Keratinocyte (primary cell): ENCODE measurements around the gene ASTN2.

Source experiments
- EZH2 ChIP-seq: IDR thresholded peaks from one replicate; pipeline ENCODE4 v1.6.1; 2012; ENCODE audit warnings: inconsistent platforms, mild to moderate bottlenecking, low read length, moderate library complexity
- TF ChIP-seq, protein P1 (sequence below), 3 experiments: IDR thresholded peaks in 1 of 3; conservative IDR thresholded peaks in 1 of 3; optimal IDR thresholded peaks in 1 of 3; 2 replicates in 2 of 3; 3 replicates in 1 of 3; pipeline versions ENCODE3 to v1.5.1; 2011; ENCODE audit warnings: low read length in 3 of 3, mild to moderate bottlenecking in 3 of 3, moderate library complexity in 2 of 3, control low read depth in 1 of 3, inconsistent platforms in 1 of 3; ENCODE audit not compliant: insufficient read depth in 2 of 3; ENCODE audit errors: extremely low read depth in 1 of 3

DNA sequence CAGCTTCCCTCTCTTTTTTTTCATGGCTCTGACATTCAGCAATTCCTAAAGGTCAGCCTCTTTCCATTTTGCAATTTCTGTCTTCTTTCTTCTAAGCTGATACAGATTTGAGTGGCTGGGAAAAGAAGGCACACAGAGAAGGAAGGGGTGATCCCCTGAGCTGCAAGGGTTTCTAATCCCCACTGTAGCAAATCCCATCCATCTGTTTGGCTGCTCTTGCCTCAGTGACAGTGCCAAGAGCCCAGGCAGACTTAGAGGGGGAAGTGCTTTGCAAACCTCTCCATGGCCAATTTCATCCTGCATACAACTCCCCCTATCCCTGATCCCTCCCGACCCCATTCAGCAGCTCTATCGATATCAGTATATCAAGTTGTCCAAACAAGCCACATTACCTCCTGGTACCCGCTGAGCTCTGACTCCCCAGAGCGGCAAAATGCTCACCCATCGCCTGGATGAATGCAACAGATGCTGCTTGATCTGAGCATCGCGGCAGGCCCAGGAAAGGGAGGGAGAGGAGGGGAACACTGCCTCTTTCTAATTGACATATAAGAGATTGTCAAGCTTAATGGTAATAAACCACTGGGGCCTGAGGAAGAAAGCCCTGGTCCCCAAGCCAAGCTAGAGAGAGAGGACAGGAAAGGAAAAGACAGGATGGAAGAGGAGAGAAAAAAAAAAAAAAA, 268.9 kb downstream of the ASTN2 start:
- TF ChIP-seq, protein P1, sequence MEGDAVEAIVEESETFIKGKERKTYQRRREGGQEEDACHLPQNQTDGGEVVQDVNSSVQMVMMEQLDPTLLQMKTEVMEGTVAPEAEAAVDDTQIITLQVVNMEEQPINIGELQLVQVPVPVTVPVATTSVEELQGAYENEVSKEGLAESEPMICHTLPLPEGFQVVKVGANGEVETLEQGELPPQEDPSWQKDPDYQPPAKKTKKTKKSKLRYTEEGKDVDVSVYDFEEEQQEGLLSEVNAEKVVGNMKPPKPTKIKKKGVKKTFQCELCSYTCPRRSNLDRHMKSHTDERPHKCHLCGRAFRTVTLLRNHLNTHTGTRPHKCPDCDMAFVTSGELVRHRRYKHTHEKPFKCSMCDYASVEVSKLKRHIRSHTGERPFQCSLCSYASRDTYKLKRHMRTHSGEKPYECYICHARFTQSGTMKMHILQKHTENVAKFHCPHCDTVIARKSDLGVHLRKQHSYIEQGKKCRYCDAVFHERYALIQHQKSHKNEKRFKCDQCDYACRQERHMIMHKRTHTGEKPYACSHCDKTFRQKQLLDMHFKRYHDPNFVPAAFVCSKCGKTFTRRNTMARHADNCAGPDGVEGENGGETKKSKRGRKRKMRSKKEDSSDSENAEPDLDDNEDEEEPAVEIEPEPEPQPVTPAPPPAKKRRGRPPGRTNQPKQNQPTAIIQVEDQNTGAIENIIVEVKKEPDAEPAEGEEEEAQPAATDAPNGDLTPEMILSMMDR (optimal IDR thresholded peaks at IDR 0.05 in 1 of 3, IDR thresholded peaks at IDR 0.05 in 1 of 3, conservative IDR thresholded peaks at IDR 0.05 in 1 of 3; ENCODE audit: extremely low read depth in 1 of 3, insufficient read depth in 2 of 3, low read length in 3 of 3): no peak
- TF ChIP-seq EZH2: no peak
